Ramos (cell line): Measurements from ENCODE around the gene RNF217.
"Not testable (repeated sequence)": the region's sequence is repeated elsewhere in the genome, so short reads cannot be mapped to it uniquely, and the experiment has no call there.

Experiments used
- in situ Hi-C: fragments of 300-500 bp; cut with MboI; formaldehyde crosslinking; loops from one replicate; pipeline ENCODE4 v1.14.3; 2022; ENCODE audit warnings: low sequenced_read_pairs; ENCODE audit not compliant: unreplicated experiment

Gene RNF217

GRCh38 chr6:125116170-125116569, 153.9 kb downstream of the RNF217 start:
- in situ Hi-C loops = no loop called here

- in situ Hi-C loops = no loop called here
These were observed 154.5 kb downstream of the RNF217 start for GRCh38 chr6:125116710-125117109.

- in situ Hi-C loops = no loop called here
These were observed 155.6 kb downstream of the RNF217 start for GRCh38 chr6:125117818-125118217.

DNA sequence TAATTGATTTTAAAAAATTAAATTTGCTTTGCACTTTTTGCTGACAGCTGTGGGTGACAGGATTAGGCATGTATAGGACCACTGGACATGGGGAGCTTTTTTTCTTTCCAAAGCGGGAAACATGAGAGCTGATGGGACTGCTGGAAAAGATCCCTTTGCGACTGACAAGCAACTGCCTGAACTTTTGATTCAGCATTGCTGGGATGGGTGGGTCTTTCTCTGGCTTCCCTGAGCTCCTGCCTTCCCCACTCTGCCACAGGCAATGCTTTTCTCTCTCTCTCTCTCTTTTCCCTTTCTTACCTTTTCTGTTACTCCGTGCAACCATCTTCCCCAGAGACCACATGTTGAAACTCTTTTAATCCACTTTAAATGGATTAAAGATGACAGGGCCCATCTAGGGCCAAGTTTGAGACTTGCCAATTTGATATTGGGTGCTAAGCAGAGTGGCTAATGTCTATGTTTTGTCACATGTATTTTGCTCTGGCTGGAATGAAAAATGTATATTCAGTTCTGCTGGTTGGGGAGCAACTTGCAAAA, 157.9 kb downstream of the RNF217 start:
- in situ Hi-C loops = no loop called here

- in situ Hi-C loops = no loop called here
These were observed 159.7 kb downstream of the RNF217 start for GRCh38 chr6:125121894-125122293.

DNA sequence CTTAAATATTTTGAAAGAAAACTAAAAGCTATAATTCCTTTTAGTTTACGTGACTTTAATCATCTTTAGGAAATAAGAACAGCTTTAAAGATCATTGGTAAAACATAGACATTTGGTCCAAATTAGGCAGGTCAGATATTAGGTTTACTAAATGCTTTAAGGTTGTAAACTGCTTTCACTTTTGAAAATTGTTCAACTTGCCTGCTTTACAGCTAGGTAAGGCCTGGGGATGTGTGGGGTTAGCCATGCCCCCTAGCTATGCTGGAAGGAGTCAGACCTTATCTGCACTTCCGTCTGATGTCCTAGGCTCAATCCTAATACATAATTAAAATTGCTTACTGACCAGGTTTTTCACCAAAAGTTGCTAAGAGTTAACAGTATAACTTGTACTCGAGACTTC, 160.8 kb downstream of the RNF217 start:
- in situ Hi-C loops = no loop called here

DNA sequence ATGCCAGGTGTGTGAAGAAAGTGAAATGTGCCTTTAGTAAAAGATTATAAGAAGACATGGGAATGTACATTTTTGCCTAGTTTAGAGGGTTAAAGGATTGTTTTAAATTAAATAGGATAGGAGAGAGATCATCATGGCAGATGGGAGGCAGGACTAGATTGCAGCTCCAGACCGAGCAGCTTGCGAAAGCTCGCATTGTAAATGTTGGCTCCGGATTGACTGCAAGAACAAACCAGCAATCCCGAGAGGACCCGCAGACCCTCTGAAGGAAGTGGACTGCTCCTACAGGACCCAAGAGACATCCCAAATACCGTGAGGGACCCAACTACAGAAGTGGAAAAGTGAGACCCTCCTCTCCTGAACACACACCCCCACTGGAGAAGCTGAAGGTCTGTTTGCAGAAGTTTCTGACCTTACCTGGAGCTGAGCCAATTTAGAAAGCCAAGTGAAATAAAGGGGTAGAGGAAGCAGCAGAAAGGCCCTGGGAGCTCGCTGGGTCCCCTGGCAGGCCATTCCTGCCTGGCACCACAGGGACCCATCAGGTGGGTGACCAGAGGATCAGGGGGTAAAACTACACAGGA, 161.3 kb downstream of the RNF217 start:
- in situ Hi-C loops = no loop called here

DNA sequence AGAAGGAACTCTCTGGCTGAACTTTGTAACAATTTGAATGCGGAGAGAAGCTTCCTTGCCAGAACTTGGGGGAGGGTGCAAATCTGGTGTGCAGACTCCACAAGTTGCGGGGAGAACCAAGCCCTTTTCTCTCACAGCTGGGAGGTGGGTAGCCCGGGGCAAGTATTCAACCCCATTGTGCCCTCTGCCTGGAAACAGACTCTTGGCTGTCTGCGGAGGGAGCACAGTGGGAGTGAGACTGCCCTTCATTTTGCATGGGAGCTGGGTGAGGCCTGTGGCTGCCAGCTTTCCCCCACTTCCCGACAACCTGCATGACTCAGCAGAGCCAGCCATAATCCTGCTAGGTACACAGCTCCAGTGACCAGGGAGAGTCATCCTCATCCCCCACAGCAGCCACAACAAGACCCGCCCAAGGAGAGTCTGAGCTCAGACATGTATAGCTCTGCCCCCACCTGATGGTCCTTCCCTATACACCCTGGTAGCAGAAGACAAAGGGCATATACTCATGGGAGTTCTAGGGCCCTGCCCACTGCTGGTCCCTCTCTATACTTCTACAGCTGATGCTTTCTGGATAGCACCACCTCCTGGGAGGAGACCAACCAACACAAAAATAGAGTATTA, 161.9 kb downstream of the RNF217 start:
- in situ Hi-C loops = no loop called here

- in situ Hi-C loops = not testable (repeated sequence)
These were observed 163.6 kb downstream of the RNF217 start for GRCh38 chr6:125125856-125126255.

- in situ Hi-C loops = no loop called here
These were observed 167.1 kb downstream of the RNF217 start for GRCh38 chr6:125129354-125129753.

DNA sequence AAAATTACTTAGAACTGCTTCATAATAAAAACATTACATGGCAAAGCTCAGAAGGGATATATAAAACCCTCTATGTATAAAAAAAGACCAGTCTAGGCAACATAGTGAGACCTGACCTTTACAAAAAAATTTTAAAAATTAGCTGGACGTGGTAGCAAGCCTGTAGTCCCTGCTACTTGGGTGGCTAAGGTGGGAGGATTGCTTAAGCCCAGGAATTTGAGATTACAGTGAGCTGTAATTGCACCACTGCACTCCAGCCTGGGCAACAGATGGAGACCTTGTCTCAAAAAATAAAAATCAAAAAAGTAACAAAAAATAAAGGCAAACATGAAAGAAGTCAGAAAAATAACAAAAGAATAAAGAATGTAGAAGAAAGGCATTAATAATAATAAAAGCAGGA, 169.8 kb downstream of the RNF217 start:
- in situ Hi-C loops = no loop called here

DNA sequence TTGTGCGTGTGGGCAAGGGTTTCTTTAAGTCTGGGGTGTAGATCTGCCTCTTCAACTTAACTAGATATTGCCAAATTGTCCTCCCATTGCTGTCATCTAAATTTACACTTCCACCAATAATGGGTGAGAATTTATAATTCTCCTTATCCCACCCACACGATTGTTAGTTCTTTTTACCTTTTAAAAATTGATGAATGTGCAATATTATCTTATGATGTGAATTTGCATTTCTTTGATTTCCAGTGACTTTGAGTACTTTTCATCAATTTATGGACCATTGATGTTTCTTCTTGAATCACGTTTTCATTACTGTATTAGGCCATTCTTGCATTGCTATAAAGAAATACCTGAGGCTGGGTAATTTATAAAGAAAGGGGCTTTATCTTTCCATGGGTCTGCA, 174.1 kb downstream of the RNF217 start:
- in situ Hi-C loops = no loop called here

- in situ Hi-C loops = no loop called here
These were observed 175.8 kb downstream of the RNF217 start for GRCh38 chr6:125138083-125138482.

DNA sequence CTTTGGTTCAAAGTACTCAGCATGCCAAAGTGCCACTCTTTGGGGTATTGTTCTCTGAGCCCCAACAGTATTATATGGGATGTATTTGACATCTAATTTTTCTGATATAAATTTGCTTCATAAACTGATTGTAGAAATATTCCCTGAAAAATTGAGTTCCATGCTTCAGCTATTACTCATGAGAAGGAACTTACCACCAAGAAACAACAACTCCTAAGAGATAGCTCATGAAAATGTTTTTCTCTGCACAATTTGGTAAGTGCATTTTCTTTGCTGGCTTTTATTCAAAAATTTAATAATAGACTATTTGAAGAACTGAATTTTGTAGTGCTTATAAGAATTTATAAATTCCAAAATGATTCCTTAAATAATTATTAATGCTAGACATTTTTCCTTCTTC, 178.6 kb downstream of the RNF217 start:
- in situ Hi-C loops = no loop called here
